Inflammatory macrophage treated with lipopolysaccharide for 4 hours (primary cell): ENCODE data around the gene CWC27.

Experiments
- DNase-seq: peaks from one replicate; pipeline ENCODE4 v3.0.0-alpha.2; 2020

Gene CWC27

DNA sequence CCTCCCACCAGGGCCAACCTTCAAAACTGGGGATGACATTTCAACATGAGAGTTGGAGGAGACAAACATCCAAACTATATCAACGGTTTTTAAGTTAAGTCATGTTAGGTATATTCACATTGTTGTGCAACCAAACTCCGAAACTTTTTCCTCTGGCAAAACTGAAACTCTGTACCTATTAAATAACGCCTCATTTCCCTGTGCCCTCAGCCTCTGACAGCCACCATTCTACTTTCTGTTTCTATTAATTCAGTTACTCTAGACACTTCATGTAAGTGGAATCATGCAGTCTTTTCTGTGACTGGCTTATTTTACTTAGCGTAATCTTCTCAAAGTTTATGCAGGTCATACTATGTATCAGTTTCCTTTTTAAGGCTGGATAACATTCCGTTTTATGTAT is 85.0 kb downstream of the CWC27 start:
- no peak for DNase-seq

DNA sequence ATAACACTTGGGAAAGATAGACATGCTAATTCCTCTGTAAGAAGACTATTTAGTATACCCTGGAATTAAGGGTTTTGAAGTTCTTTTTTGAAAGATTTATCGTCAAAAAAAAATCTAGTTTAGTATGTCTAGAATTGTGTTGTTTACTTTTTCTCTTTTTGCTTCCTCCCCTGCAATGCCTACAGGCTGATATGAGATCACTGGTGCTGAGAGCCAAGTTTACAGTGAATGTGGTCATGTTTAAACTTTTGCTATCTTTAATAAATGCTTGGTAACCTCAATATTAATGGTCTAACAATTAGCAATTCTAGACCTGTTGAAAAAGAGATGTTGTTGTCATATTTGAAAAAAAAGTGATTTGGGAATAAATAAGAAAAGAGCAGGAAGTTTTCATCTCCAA is 86.1 kb downstream of the CWC27 start:
- no peak for DNase-seq

DNA sequence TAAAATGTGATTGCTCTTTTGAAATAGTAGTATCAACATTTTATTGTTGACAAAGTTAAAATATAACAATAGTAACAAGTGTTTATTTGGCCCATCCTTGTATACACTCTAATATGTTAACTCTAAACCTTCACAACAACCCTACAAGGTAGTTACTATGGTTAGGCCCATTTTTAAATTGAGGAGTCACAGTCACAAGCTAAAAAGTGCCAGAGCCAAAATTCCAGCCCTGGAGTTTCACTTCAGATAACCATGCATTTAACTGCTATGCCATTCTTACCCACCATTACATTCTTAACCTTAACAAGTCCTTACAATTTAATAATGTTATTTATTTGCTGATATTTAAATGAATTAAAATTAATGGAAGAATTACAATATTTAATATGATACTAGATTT is 91.2 kb downstream of the CWC27 start:
- DNase-seq = no peak

DNA sequence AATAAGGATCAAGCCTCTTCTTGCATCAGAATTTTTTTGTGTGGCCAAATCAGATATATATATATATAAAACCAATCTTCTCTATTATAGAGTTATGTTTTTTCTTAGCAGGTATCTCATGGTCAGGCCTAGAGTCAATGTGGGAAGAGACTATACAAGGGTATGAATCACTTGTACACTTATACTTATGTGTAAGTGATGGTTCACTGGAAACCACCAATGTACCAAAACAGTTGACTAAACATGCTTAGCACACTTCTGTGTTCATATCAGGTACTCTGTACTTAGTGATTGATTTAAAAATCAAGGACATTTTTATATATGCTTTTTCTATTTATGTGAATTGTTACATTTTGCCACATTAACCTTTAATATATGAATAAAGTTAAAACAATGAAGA is 92.6 kb downstream of the CWC27 start:
- DNase-seq = no peak

DNA sequence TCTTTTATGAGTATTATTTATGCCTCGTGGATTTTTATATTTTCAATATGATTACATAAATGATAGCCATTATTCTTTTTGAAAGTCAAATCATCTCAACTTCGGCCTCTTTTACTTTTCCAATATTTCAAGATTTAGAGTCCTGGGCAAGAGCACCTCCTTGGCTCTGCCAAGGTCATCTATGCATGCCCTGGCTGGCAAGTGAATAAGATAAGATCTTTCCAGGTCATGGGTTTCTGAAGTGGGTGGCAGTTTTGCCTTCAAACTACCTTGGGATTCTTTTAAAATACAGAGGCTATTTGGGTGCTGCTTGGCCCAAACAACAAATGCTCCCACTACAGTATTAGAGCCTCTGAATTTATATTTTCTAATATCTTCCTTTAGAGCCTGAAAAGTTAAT is 95.4 kb downstream of the CWC27 start:
- no peak for DNase-seq

DNA sequence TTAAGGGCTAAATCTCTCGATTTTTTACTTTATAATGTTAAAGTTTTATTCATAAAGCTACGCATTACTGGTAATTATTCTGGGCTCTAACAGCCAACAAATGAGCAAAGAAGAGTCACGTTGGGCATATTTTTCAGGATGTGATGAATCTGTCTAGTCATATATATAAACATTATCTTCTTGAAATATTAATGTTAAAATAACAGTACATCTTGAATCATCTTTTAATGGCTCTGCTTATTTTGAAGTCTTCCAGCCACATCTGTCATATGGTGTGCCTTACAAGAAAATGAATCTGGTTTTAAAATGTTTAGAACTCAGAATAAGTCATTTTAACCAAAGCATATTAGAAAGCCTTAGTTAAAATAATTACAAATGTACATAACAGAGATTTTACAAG is 96.9 kb downstream of the CWC27 start:
- DNase-seq = no peak

DNA sequence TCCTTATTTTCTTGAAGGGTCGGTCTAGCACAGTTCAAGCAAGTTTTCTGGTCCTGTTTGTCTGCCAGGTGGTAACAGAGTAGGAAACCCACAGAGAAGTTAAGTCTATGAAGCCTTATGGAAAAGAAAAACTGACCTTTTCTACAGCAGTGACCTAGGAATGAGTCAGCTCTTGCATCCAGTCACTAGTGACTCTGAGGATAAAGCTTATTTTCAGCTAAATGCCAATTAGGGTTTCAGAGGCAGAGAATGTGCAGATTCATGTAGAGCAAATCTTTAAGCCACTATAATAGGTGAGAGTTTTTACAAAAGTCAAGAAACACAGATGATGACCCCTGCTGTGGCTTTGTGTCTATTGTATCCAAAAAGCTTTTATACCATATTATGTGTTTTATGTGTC is 100.7 kb downstream of the CWC27 start:
- no peak for DNase-seq

DNA sequence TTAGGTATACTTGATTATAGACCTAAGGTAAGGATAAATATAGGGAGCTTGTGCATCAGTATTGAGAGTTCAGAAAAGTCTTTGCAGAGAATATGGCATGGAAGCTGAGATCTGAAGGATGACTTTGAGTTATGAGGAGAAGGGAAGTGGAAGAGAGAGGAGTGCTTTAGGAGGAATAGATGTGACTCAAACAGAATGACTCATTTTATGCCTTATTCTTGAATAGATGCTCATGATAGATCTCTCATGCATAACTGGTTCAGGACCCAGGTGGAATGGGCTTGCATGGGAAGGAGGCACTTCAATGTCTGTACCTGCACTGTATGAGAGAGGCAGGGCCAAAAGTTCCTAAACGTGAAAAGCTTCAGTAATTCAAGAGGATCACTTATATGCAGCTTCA is 103.3 kb downstream of the CWC27 start:
- DNase-seq = no peak

DNA sequence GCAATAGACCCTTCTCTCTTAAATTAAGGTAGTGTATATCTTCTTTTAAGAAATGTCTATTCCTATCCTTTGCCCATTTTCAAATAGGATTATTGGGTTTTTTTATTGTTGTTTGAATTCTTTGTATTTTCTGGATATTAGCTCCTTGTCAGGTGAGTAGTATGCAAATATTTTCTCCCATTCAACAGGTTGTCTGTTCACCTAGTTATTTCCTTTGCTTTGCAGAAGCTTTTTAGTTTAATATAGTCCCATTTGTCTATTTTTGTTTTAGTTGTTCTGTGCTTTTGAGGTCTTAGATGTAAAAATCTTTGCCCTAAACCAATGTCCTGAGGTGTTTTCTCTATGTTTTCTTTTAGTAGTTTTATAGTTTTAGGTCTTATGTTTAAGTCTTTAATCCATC is 104.7 kb downstream of the CWC27 start:
- no peak for DNase-seq

DNA sequence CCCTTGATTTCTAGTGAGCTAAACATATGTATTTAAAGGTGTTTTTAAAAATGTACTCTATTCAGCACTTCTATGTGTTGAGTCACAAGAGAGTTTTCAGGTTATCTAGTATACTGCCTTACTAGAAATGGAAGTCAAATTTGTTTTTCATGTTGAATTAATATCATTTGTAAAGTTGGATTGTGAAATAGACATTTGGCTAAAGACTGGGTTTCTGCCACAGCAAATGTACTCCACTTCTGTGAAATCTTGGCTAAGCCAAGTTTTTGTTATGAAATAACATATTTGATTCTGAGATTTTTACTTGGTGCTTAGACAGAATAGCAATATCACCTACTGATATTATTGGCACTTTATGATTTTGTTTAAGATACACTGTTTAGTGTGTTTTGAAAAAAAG is 106.0 kb downstream of the CWC27 start:
- no peak for DNase-seq

DNA sequence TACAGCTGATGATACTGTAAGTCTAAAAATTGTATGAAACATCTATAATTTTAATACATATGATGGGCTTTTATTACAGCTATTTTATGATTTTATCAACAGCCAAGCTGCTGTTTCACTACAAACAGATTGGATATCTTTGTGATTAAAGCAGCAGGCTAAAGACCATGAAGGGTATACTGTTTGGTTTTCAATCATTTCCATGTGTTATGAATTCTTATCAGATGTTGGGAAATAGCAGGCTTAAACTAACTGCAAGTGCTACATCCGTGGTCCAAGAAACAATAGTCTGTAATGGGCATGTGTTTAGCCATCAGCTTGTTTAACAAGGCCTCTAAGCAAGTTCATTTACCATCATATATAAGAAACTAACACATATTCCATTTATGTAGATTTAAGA is 107.5 kb downstream of the CWC27 start:
- no peak for DNase-seq

DNA sequence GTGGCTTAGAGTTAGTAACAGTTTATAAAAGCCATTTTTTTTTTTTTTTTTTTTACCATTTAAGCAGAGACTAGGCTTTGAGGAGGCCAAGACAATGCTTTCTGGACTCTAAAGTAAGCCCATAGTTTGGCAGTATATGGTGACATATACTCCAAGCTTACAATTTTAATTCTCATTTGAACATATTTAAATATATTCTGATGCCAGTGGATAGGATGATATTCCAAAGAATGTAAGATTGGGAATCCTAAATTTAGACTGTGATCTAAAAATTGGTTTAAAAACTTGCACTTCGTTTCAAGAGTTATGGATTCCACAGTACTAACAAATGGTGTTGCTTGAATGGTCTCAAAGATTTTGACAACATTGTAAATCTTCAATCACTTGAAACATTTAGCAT is 112.1 kb downstream of the CWC27 start:
- no peak for DNase-seq

DNA sequence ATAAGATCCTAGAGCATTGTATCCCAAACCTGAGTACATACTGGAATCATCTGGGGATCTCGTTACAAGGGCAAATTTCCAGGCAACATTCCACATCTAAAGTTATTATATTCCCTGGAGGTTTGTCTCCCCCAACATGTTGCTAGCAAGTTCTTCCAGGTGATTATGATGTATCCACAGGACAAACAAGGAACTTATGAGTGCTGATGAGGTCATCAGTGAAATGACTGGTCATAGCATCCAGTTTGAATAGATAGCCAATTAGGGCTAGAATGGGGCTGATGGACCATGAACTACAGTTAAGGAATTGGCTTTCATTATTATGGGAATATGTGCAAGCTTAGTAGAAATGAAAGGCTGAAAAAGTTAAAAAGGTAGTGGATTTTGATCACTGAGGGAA is 115.2 kb downstream of the CWC27 start:
- DNase-seq = no peak

DNA sequence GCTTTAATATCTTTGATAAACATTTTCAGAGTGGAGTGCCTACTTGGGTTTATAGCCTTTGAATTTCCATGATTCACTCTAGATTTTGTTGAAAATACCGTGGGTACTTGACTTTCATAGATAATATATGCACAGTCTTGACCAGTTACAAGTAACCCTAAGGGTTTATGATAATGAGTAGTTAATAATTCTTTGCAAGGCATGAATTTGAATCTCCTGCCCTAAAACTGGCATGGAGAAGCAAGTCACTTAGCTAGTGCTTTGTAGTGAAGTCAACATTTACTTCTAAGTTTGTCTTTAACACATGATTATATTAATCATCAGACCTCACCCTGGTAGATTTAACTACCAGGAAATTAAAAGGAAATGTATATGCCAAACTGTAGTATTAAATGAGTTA is 115.8 kb downstream of the CWC27 start:
- DNase-seq = no peak

DNA sequence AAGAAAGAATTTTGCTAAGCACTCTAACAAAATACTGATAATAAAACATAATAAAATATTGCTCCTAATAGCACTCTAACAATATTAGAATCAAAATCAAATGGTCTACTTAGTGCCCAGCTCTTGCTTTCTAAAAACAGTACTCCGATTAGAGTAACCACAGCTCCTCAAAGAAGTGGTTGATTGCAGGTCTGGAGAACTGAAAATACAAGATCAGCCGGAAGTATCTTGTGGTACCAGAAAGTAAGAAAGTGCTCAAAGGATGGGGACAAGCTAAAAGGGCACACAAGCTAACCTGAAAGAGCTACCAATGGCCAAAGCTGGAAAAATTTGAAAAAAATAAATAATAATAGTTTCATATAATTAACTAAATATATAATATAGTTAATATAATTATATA is 119.2 kb downstream of the CWC27 start:
- DNase-seq = no peak

DNA sequence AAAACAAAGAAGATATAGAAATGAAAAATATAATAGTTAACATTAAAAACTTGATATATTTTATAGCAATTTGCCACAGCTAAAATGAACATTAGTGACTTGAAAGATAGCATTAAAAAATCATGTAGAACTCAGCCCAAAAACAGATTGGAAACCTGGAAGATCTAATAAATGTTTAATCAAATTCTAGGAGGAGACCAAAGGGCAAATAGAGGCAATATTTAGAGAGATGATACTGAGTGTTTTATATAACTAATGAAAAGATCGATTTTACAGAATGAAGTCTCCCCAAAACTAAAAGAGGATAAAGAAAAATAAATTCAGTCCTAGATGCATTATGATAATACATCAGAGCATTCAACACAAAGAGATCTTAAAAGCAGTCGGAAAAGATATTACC is 127.0 kb downstream of the CWC27 start:
- no peak for DNase-seq

DNA sequence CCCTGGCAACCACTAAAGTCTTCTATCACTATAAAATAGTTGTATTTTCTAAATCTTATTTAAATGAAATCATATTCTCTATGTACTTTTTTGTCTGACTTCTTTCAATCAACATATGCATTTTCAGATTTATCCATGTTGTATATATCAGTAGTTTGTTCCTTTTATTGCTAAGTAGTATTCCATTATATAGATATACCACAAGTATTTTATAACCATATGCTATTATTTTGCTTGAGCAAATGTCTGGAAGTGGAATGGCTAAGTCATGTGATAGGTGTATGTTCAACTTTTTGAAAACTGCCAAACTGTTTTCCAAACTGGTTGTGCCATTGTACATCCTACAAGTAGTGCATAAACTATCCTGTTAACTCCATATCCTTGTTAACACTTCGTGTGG is 131.1 kb downstream of the CWC27 start:
- no peak for DNase-seq

DNA sequence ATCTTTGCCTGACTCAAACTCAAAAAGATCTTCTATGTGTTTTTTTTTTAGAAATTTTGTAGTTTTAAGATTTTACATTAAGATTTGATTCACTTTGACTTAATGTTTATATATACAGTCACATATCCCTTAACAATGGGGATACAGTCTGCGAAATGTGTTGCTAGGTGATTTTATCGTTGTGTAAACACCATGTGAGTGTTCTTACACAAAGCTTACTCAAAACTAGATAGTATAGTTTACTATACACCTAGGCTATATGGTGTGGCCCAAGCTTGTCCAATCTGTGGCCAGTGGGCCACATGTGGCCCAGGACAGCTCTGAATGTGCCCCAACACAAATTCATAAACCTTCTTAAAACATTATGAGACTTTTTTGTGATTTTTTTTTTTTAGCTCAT is 131.9 kb downstream of the CWC27 start:
- DNase-seq = no peak

DNA sequence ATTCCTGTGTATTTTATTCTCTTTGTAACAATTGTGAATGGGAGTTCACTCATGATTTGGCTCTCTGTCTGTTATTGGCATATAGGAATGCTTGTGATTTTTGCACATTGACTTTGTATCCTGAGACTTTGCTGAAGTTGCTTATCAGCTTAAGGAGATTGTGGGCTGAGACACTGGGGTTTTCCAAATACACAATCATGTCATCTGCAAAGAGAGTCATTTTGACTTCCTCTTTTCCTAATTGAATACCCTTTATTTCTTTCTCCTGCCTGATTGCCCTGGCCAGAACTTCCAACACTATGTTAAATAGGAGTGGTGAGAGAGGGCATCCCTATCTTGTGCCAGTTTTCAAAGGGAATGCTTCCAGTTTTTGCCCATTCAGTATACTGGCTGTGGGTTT is 138.7 kb downstream of the CWC27 start:
- peak; percentile 36 for DNase-seq

DNA sequence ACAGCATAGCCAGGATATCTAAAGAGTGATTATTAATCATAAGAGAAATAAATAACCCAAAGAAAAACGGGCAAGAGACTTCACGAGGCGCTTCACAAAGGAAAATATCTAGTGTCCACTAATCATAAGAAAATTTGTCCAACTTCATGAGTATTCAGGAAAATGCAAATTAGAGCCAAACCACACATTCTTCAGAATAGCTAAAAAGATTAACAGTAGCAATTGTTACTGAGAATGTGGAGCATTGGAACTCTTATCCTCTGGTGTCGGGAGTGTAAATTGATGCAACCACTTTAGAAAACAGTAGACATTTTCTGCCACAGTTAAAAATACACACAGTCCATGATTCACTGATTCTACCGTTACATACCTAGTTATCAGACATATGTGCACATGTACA is 145.7 kb downstream of the CWC27 start:
- DNase-seq = no peak

DNA sequence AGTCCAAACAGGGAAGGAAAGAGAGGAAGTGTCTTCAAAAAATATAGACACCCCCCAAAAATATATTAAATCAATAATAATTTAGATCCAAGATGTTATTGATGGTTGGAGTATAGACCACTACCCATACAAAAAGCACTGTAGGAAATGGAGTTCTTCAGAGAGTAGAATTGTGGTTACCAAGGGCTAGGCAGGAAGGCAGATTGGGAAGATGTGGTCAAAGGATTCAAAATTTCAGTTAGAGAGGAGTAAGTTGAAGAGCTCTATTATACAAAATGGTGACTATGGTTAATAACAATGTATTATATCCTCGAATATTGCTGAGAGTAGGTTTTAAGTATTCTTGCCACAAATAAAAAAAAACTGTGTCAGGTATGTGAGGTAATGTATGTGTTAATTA is 149.4 kb downstream of the CWC27 start:
- DNase-seq = no peak

DNA sequence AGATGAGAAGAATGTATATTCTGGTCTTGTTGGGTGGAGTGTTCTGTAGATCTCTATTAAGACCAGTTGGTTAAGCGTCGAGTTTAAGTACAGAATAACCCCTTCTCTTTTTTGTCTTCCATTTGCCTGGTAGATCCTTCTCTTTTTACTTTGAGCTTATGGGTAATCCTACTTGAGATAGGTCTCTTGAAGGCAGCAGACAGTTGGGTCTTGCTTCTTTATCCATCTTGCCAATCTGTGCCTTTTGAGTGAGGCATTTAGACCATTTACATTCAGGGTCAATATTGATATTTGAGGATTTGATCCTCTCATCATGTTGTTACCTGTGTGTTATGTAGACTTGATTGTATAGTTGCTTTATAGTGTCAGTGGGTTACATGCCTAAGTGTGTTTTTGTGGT is 152.7 kb downstream of the CWC27 start:
- no peak for DNase-seq

DNA sequence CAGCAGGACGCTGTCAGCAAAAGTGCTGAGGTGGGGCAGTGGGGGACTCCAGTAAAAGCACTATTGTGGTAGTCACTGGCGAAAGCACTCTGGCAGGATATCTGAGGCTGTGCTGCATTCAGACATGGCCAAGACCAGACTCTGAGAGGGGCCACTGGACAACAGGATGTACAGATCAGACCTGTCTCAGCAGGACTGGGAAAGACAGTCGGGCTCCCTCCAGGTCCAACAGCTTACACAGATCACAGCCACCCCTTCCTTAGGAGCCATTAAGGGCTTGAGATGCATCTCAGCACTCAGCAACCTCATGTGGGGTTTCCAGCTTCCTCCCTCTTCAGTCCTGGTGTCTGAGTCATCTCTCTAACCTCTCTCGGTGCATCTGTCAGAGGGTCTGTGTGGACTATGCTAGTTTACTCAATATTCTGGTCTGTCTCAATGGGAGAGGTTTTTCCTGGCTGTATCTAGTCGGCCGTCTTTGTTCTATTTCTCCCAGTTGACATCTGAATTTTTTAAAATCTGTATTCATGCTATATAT is 154.5 kb downstream of the CWC27 start:
- DNase-seq = no peak

DNA sequence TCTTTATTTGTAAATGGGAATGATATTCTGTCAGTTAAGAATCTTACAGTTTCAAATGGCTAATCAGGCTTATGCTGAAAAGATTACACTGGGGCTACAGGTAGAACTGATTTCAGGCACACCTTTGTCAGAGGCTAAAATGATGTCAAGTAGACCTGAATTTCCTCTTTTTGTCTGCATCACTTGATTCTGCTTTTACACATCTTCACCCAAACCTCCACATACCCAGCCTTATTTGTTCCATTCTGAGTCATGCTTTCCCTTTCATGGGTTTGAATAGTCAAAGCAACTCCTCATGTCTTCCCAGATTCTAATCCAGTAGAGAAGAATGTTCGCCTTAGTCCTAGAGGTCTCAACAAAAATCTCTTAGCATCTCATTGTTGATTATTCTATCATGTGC is 156.4 kb downstream of the CWC27 start:
- no peak for DNase-seq

DNA sequence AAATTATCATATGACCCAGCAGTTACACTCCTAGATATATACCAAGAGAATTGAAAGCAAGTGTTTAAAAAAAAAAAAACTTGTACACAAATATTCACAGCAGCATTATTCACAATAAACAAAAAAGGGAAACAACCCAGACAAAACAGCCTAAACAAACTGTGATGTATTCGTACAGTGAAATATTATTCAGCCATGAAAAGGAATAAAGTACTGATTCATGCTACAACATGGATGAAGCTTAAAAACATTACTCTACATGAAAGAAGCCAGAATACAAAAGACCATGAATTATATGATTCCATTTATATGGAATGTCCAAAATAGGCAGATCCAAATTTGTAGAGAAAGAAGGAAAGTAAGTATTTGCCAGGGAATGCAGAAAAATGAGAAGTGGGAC is 161.1 kb downstream of the CWC27 start:
- no peak for DNase-seq

DNA sequence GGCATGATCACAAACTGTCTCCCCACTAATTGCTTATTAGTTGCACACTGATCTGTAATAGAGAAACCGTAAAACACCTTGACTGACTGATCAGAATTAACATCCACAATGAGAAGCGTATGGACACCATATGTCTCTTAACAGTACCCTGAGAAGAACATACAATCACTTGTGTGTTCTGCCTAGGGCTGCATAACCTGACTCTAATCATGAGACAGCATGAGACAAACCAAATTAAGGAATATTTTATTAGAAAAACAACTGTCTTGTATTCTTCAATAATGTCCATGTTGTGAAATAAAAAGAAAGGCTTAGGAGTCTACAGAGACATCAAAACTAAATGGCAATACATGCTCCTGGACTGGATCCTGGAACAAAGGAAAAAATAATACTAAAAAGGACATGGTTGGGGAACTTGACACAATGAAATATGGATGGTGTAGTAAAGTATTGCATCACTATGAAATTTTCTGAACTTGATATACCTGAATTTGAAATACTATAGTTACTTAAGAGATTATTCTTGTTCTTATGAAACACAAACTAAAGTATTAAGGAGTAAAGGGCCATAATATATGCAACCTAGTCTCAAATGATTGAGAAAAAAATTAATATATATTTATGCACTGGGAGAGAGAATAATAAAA is 162.1 kb downstream of the CWC27 start:
- no peak for DNase-seq
